ENCODE data around the gene TRIO. TPM values are rescaled to one million over a fixed set of nuclear protein-coding genes. Genes with fewer than 3 reads are reported as not detected.
A peak's percentile ranks its signal among the peaks of the same experiment; 100 is the strongest.

TRIO gene
- total RNA-seq, 4 donors from 2014 or later, result 186 to 388 (median 285) TPM

- Histone ChIP-seq H3K27ac (peak overlapping the region; percentile 60 to 99 (median 98)), H3K27me3 (no peaks in the 10 kb centered on the region), H3K36me3 (no peaks in the 10 kb centered on the region), H3K4me3 (no peak overlapping the region), H3K4me1 (peaks cover 46 to 71% (median 62%) of the 10 kb centered on the region in 4 donors), H3K9me3 (no peaks in the 10 kb centered on the region)
- WGBS, 2 donors (ENCODE audit: low coverage in 1 of 2), result 18 to 61% methylated on average over 3 to 15 of the region's 15 CpGs
- intact Hi-C loops (cut with DNase I; ENCODE audit: low total_unique reads), result loop anchor here (5.0 kb wide), 1 partner anchor 63 kb away; no protein-coding TSS in a partner anchor
- no peak for TF ChIP-seq CTCF (IDR thresholded peaks at IDR 0.05)
- no peak for TF ChIP-seq EP300 (IDR thresholded peaks at IDR 0.05; ENCODE audit: low read depth)
- TF ChIP-seq POLR2A (IDR thresholded peaks at IDR 0.05), result no peak
- TF ChIP-seq POLR2AphosphoS5 (IDR thresholded peaks at IDR 0.05), result no peak
- in situ Hi-C loops (cut with MboI; ENCODE audit: low pct_ligation_motif_present in 1 of 4, low pct_unique_long_range_greater_than_20kb in 1 of 4, low sequenced_read_pairs in 3 of 4), result loop anchor here in 3 of 4 donors (10.0 kb wide), 2 partner anchors 56 to 116 kb away; no protein-coding TSS in a partner anchor
- peak; percentile 32 for DNase-seq
Observed at GRCh38 chr5:14148890-14149671, 5.9 kb downstream of the TRIO start.

- no peaks in the 10 kb centered on the region for H3K27me3 ChIP-seq
- H3K36me3 ChIP-seq, result no peaks in the 10 kb centered on the region
- WGBS, 2 donors (ENCODE audit: low coverage in 1 of 2), result 44 to 71% methylated on average over 1 to 3 of the region's 3 CpGs
- in situ Hi-C loops (cut with MboI; ENCODE audit: low pct_ligation_motif_present in 1 of 4, low pct_unique_long_range_greater_than_20kb in 1 of 4, low sequenced_read_pairs in 3 of 4), result loop anchor here in 3 of 4 donors (10.0 kb wide), 2 partner anchors 55 to 115 kb away; no protein-coding TSS in a partner anchor
- intact Hi-C loops (cut with DNase I; ENCODE audit: low total_unique reads), result loop anchor here (5.0 kb wide), 1 partner anchor 63 kb away; no protein-coding TSS in a partner anchor
- no peak overlapping the region for H3K4me3 ChIP-seq
- no peaks in the 10 kb centered on the region for H3K9me3 ChIP-seq
- no peak for DNase-seq
- TF ChIP-seq CTCF (IDR thresholded peaks at IDR 0.05) (no peak), POLR2A (IDR thresholded peaks at IDR 0.05) (no peak), EP300 (IDR thresholded peaks at IDR 0.05; ENCODE audit: low read depth) (no peak), POLR2AphosphoS5 (IDR thresholded peaks at IDR 0.05) (no peak)
- peak overlapping the region in 2 of 4 donors; percentile 60 to 97 for H3K27ac ChIP-seq
- peaks cover 51 to 78% (median 69%) of the 10 kb centered on the region in 4 donors for H3K4me1 ChIP-seq
Observed at GRCh38 chr5:14149672-14150274, 6.6 kb downstream of the TRIO start.

- no peaks in the 10 kb centered on the region for H3K9me3 ChIP-seq
- in situ Hi-C loops (cut with MboI; ENCODE audit: low pct_ligation_motif_present in 1 of 4, low pct_unique_long_range_greater_than_20kb in 1 of 4, low sequenced_read_pairs in 3 of 4) (loop anchor here in 1 of 4 donors (10.0 kb wide), 1 partner anchor 53 kb away; no protein-coding TSS in a partner anchor), intact Hi-C loops (cut with DNase I; ENCODE audit: low total_unique reads) (no loop called here)
- DNase-seq, result no peak
- no peak overlapping the region for H3K27ac ChIP-seq
- H3K4me3 ChIP-seq, result no peak overlapping the region
- peaks cover 52 to 81% (median 74%) of the 10 kb centered on the region in 4 donors for H3K4me1 ChIP-seq
- TF ChIP-seq CTCF (IDR thresholded peaks at IDR 0.05) (no peak), POLR2A (IDR thresholded peaks at IDR 0.05) (no peak), EP300 (IDR thresholded peaks at IDR 0.05; ENCODE audit: low read depth) (no peak), POLR2AphosphoS5 (IDR thresholded peaks at IDR 0.05) (no peak)
- 65 to 76% methylated on average over 3 of the region's 3 CpGs for WGBS, 2 donors (ENCODE audit: low coverage in 1 of 2)
- no peaks in the 10 kb centered on the region for H3K27me3 ChIP-seq
- no peaks in the 10 kb centered on the region for H3K36me3 ChIP-seq
Observed at GRCh38 chr5:14151416-14151815, 8.3 kb downstream of the TRIO start.

Data from transverse colon (tissue), 4 donors.